CD4-positive, alpha-beta T cell (primary cell): ENCODE data around the gene DVL1. TPM values are rescaled to one million over a fixed set of nuclear protein-coding genes. Genes with fewer than 3 reads are reported as not detected.

ENCODE experiments used
- ATAC-seq: fragments of 200-7000 bp; cut with Tn5 transposase; one replicate; pipeline ENCODE4 v1.10.0; 2022; ENCODE audit warnings: mild to moderate bottlenecking; ENCODE audit not compliant: poor library complexity
- CTCF ChIA-PET: fragments of 350-600 bp; sonication (Branson Sonifier 250); formaldehyde crosslinking; loops from one replicate; lab custom pipeline; 2021; ENCODE audit warnings: antibody characterized with exemption, inconsistent platforms; lab: Charles Lee
- POLR2A ChIA-PET: fragments of 350-600 bp; sonication (Branson Sonifier 250); formaldehyde crosslinking; loops from one replicate; lab custom pipeline; 2021; ENCODE audit warnings: antibody characterized with exemption, inconsistent platforms; lab: Charles Lee
- DNase-seq, 14 experiments: peaks; one replicate each; pipeline ENCODE4 v3.0.0-alpha.2; 2013 to 2020; ENCODE audit warnings: mixed read lengths in 2 of 14
- H3K27ac ChIP-seq, 2 donors: one replicate each; pipeline versions ENCODE4 v1.5.1 to v1.7.0; 2013; ENCODE audit warnings: low read length in 2 of 2, low read depth in 1 of 2, mild to moderate bottlenecking in 1 of 2
- H3K27me3 ChIP-seq, 2 experiments: 1 replicate in 1 of 2; 2 replicates in 1 of 2; pipeline versions ENCODE4 v1.6.1 to v1.7.0; 2013; ENCODE audit warnings: low read length in 2 of 2, control low read depth in 1 of 2, mild to moderate bottlenecking in 1 of 2, moderate library complexity in 1 of 2; ENCODE audit not compliant: insufficient read depth in 2 of 2, control insufficient read depth in 1 of 2
- H3K36me3 ChIP-seq: one replicate; pipeline ENCODE4 v1.6.1; 2013; ENCODE audit warnings: low read length, control low read depth; ENCODE audit not compliant: insufficient read depth
- H3K4me1 ChIP-seq: one replicate; pipeline ENCODE4 v1.6.1; 2013; ENCODE audit warnings: low read length, control low read depth; ENCODE audit not compliant: insufficient read depth
- H3K4me3 ChIP-seq: one replicate; pipeline ENCODE4 v1.5.1; 2013; ENCODE audit warnings: mild to moderate bottlenecking, low read length, moderate library complexity
- H3K9me3 ChIP-seq, 2 experiments: 1 replicate in 1 of 2; 2 replicates in 1 of 2; pipeline versions ENCODE4 v1.6.1 to v1.7.0; 2013; ENCODE audit warnings: low read length in 2 of 2, mild to moderate bottlenecking in 2 of 2, control low read depth in 1 of 2, moderate library complexity in 1 of 2; ENCODE audit not compliant: control insufficient read depth in 1 of 2, insufficient read depth in 1 of 2
- H3K27ac Mint-ChIP-seq: one replicate; pipeline ENCODE4 v1.8.0; 2020; ENCODE audit warnings: mixed read lengths
- H3K27me3 Mint-ChIP-seq: one replicate; pipeline ENCODE4 v1.8.0; 2021; ENCODE audit warnings: mixed read lengths
- H3K36me3 Mint-ChIP-seq: one replicate; pipeline ENCODE4 v1.8.0; 2021; ENCODE audit warnings: low read depth, mixed read lengths
- H3K4me1 Mint-ChIP-seq: one replicate; pipeline ENCODE4 v1.8.0; 2021; ENCODE audit warnings: low read depth, mixed read lengths
- H3K4me3 Mint-ChIP-seq: one replicate; pipeline ENCODE4 v1.8.0; 2020; ENCODE audit warnings: mild to moderate bottlenecking, mixed read lengths
- H3K9me3 Mint-ChIP-seq: one replicate; pipeline ENCODE4 v1.8.0; 2020; ENCODE audit warnings: mixed read lengths
- CTCF ChIP-seq: fragments of 200-600 bp; IDR thresholded peaks from one replicate; pipeline ENCODE4 v1.8.0; 2022; ENCODE audit warnings: antibody characterized with exemption, mild to moderate bottlenecking
- intact Hi-C, 2 experiments: fragments of 100-400 bp; cut with DNase I in 1 of 2; cut with micrococcal nuclease in 1 of 2; formaldehyde crosslinking; loops; one replicate each; pipeline versions ENCODE4 v1.15.1 to v1.9.0; 2023 to 2025; cut with DNase I, micrococcal nuclease
- total RNA-seq, 174 experiments: library from RNA in 2 of 174; stranded (reverse) in 2 of 174; gene quantifications; one replicate each; pipeline ENCODE4 v1.2.3 and lab custom pipeline; 2021 to 2026

DVL1 gene
- total RNA-seq, 2 experiments from 2014 or later = 44.9 to 45.5 TPM

- CTCF ChIA-PET = no interaction called here
Observed at GRCh38 chr1:1345384-1345783, 3.8 kb downstream of the DVL1 start.

DNA sequence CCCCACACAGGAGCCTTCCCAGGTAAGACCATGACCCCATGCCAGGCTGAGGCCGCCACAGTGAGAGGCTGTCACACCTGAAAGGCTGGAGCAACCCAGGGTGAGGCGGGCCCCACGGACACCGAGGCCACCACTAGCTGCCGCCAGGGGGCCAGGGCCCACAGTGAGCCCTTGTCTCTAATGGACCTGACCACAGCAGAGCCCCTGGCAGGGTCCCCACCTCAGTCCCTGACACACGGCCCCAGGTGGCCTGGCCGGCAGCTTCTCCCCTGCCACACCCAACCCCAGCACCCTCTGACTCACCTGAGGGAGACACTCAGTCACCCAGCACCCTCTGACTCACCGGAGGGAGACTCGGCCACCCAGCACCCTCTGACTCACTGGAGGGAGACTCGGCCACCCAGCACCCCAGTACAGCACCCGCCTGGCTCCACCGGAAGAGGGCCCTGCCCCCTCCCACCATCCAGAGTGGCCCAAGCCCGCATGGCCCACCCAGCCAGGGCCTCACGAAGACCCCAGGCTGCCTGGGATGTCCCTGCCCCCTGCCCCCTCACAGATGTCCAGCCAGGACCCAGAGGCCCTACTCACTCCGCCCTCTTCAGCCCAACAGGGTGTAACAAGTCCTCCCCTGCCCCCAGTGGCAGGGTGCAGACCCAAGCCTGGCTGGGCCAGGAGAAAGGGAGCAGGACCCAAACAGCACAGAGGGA is 4.4 kb downstream of the DVL1 start:
- no peaks in the 10 kb centered on the region for H3K27me3 ChIP-seq
- intact Hi-C loops = no loop called here
- no peak for TF ChIP-seq CTCF
- DNase-seq = peak in 2 of 14 experiments; percentile 19 to 60
- Mint-ChIP-seq H3K36me3 (peaks cover 7% of the 10 kb centered on the region), H3K27me3 (no peaks in the 10 kb centered on the region), H3K4me3 (no peak overlapping the region), H3K4me1 (peaks cover 16% of the 10 kb centered on the region), H3K9me3 (no peaks in the 10 kb centered on the region), H3K27ac (no peak overlapping the region)
- no peak overlapping the region for H3K4me3 ChIP-seq
- H3K36me3 ChIP-seq = peaks cover 8% of the 10 kb centered on the region
- H3K27ac ChIP-seq = no peak overlapping the region
- H3K4me1 ChIP-seq = peaks cover 32% of the 10 kb centered on the region
- POLR2A ChIA-PET = no interaction called here
- CTCF ChIA-PET = no interaction called here
- no peak for ATAC-seq
- H3K9me3 ChIP-seq = no peaks in the 10 kb centered on the region

More at GRCh38 chr1:1345384-1345783, 3.8 kb downstream of the DVL1 start:
- ATAC-seq (no peak), DNase-seq (no peak)
- TF ChIP-seq CTCF = no peak
- no peaks in the 10 kb centered on the region for H3K9me3 ChIP-seq
- intact Hi-C loops = no loop called here
- Mint-ChIP-seq H3K27me3 (no peaks in the 10 kb centered on the region), H3K9me3 (no peaks in the 10 kb centered on the region), H3K4me3 (no peak overlapping the region), H3K4me1 (peaks cover 16% of the 10 kb centered on the region), H3K27ac (no peak overlapping the region), H3K36me3 (peaks cover 7% of the 10 kb centered on the region)
- peaks cover 4% of the 10 kb centered on the region for H3K36me3 ChIP-seq
- no peak overlapping the region for H3K4me3 ChIP-seq
- H3K27me3 ChIP-seq = no peaks in the 10 kb centered on the region
- H3K27ac ChIP-seq = no peak overlapping the region
- POLR2A ChIA-PET = no interaction called here
- H3K4me1 ChIP-seq = peaks cover 32% of the 10 kb centered on the region

- Histone ChIP-seq H3K4me1 (peaks cover 32% of the 10 kb centered on the region), H3K4me3 (no peak overlapping the region), H3K36me3 (peaks cover 11% of the 10 kb centered on the region), H3K9me3 (no peaks in the 10 kb centered on the region), H3K27me3 (no peaks in the 10 kb centered on the region), H3K27ac (no peak overlapping the region)
- peaks cover 7% of the 10 kb centered on the region for H3K36me3 Mint-ChIP-seq
- no peak overlapping the region for H3K27ac Mint-ChIP-seq
- ChIA-PET CTCF (interaction anchor here (1.2 kb wide), 1 partner anchor 28 kb away, joined by 3 read pairs; no protein-coding TSS in a partner anchor), POLR2A (no interaction called here)
- H3K27me3 Mint-ChIP-seq = no peaks in the 10 kb centered on the region
- intact Hi-C loops = no loop called here
- no peak for DNase-seq
- peaks cover 16% of the 10 kb centered on the region for H3K4me1 Mint-ChIP-seq
- no peak for ATAC-seq
- TF ChIP-seq CTCF = no peak
- no peak overlapping the region for H3K4me3 Mint-ChIP-seq
- H3K9me3 Mint-ChIP-seq = no peaks in the 10 kb centered on the region
Observed at GRCh38 chr1:1343811-1344421, 5.3 kb downstream of the DVL1 start.
